GM21723 (cell line): Measurements from ENCODE around the gene DAZL.
A peak's percentile ranks its signal among the peaks of the same experiment; 100 is the strongest.
"Not testable (repeated sequence)": the region's sequence is repeated elsewhere in the genome, so short reads cannot be mapped to it uniquely, and the experiment has no call there.

Source experiments
- ATAC-seq: cut with Tn5 transposase; IDR thresholded peaks from one replicate; pipeline ENCODE4 v1.9.1; 2021; ENCODE audit warnings: mild to moderate bottlenecking, moderate library complexity; ENCODE audit not compliant: unreplicated experiment

Gene DAZL

GRCh38 chr3:16604887-16605602 is at the start of gene DAZL:
TSS of gene DAZL (minus strand) at chr3:16605423. CDS start at chr3:16605205, 218 bp downstream.
- ATAC-seq = no peak

- no peak for ATAC-seq
Measured at GRCh38 chr3:16654976-16655375, 49.8 kb upstream of the DAZL start.

- ATAC-seq = no peak
Measured at GRCh38 chr3:16653712-16654111, 48.5 kb upstream of the DAZL start.

- ATAC-seq = no peak
Measured at GRCh38 chr3:16647668-16648067, 42.4 kb upstream of the DAZL start.

- ATAC-seq = no peak
Measured at GRCh38 chr3:16639806-16640205, 34.6 kb upstream of the DAZL start.

GRCh38 chr3:16633948-16634347 is 28.7 kb upstream of the DAZL start:
- ATAC-seq = no peak

- ATAC-seq = no peak
Measured at GRCh38 chr3:16632395-16632794, 27.2 kb upstream of the DAZL start.

- no peak for ATAC-seq
Measured at GRCh38 chr3:16618721-16619120, 13.5 kb upstream of the DAZL start.

GRCh38 chr3:16617155-16617554 is 11.9 kb upstream of the DAZL start:
- ATAC-seq = not testable (repeated sequence)

- no peak for ATAC-seq
Measured at GRCh38 chr3:16616083-16616482, 10.9 kb upstream of the DAZL start.

GRCh38 chr3:16614033-16615031 is 9.1 kb upstream of the DAZL start:
- ATAC-seq = no peak

GRCh38 chr3:16609927-16610580 is 4.8 kb upstream of the DAZL start:
- no peak for ATAC-seq

GRCh38 chr3:16608816-16609215 is 3.6 kb upstream of the DAZL start:
- ATAC-seq = no peak

GRCh38 chr3:16607718-16608117 is 2.5 kb upstream of the DAZL start:
- ATAC-seq = no peak

- no peak for ATAC-seq
Measured at GRCh38 chr3:16606398-16606797, 1.2 kb upstream of the DAZL start.

- ATAC-seq = no peak
Measured at GRCh38 chr3:16605966-16606365, 743 bp upstream of the DAZL start.

- no peak for ATAC-seq
Measured at GRCh38 chr3:16604433-16604832, 790 bp downstream of the DAZL start.

GRCh38 chr3:16601537-16602005 is 3.7 kb downstream of the DAZL start:
- no peak for ATAC-seq

- peak; percentile 69 for ATAC-seq
Measured at GRCh38 chr3:16600780-16601536, 4.3 kb downstream of the DAZL start.

- ATAC-seq = no peak
Measured at GRCh38 chr3:16599694-16600093, 5.5 kb downstream of the DAZL start.
